GM12878 (cell line): Measurements from ENCODE around the gene CADPS. TPM values are rescaled to one million over a fixed set of nuclear protein-coding genes. Genes with fewer than 3 reads are reported as not detected.

Source experiments
- BCL11A ChIP-seq: IDR thresholded peaks from 2 replicates; pipeline ENCODE4 v1.6.1; 2011; ENCODE audit warnings: low read depth, low read length
- BCLAF1 ChIP-seq: fragments of 450-650 bp; IDR thresholded peaks from 2 replicates; pipeline ENCODE4 v1.6.1; 2017; ENCODE audit warnings: antibody characterized with exemption, mild to moderate bottlenecking, moderate library complexity
- MEF2B ChIP-seq: fragments of 450-650 bp; IDR thresholded peaks from 2 replicates; pipeline ENCODE4 v1.6.1; 2018; ENCODE audit warnings: mild to moderate bottlenecking, moderate library complexity; ENCODE audit not compliant: partially characterized antibody, poor library complexity, severe bottlenecking
- MYC ChIP-seq: IDR thresholded peaks from 2 replicates; pipeline ENCODE4 v1.6.1; 2011; ENCODE audit warnings: mild to moderate bottlenecking, low read length, moderate library complexity, inconsistent platforms; ENCODE audit not compliant: insufficient read depth, insufficient replicate concordance, insufficient read length, severe bottlenecking
- RAD51 ChIP-seq: fragments of 450-650 bp; IDR thresholded peaks from 2 replicates; pipeline ENCODE4 v1.6.1; 2016; ENCODE audit warnings: moderate library complexity, mild to moderate bottlenecking, inconsistent platforms
- STAT3 ChIP-seq: IDR thresholded peaks from 2 replicates; pipeline ENCODE4 v1.6.1; 2011; ENCODE audit warnings: low read depth, low read length, improper control_type of control experiment
- ZNF592 ChIP-seq: fragments of 450-650 bp; IDR thresholded peaks from 2 replicates; pipeline ENCODE4 v1.6.1; 2017; ENCODE audit warnings: mild to moderate bottlenecking, moderate library complexity
- polyA plus RNA-seq, 11 experiments: library from polyadenylated mRNA; depleted of rRNA in 4 of 11; unstranded in 6 of 11; stranded (reverse) in 5 of 11; fragments of >200 nt; fragmentation: Nextera tagmentation in 4 of 11; fragmentation: Illumina TruSeq in 1 of 11; extraction: Ambion mirVana in 4 of 11; extraction: Trizol in 1 of 11; gene quantifications; 1 replicate in 1 of 11; 2 replicates in 10 of 11; pipeline versions ENCODE4 v1.2.1 to v1.2.3, GENCODE V29; 2011 to 2016; ENCODE audit warnings: inconsistent platforms in 2 of 11, missing spikeins in 2 of 11, low read depth in 1 of 11
- total RNA-seq, 4 experiments: library from RNA; depleted of rRNA in 3 of 4; stranded (reverse); fragments of >200 nt in 3 of 4; fragmentation: Illumina TruSeq in 1 of 4; extraction: Trizol in 1 of 4; gene quantifications; 2 replicates each; pipeline versions ENCODE4 v1.2.1 to v1.2.3, GENCODE V29; 2013 to 2021
- TF ChIP-seq, protein P1 (sequence below): IDR thresholded peaks from 2 replicates; pipeline ENCODE4 v1.6.1; 2012; ENCODE audit warnings: low read depth, low read length, improper control_type of control experiment

CADPS gene
- total and polyA plus RNA-seq, 10 of the 15 experiments (the other 5 are each of a cell fraction or from before 2014, with no cell fraction given), result 0.20 TPM; not detected in 9

DNA sequence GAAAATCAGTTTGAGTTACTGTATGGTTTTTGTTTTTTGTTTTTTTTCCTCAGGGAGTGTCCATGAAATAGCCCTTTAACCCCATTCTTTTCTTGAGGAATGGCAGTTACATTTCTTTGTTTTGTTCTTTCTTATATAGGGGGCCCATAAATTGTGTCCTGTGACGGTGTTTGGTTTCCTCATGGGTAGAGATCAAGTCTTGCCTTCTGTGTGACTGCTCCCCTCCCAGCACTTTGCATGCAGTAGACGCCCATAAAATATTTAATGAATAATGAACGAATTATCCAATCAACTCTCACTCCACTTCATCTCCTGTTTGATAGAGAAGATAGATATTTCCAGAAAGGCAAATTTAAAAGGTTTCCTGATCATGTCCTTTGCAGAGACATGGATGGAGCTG lies 78.1 kb downstream of the CADPS start (continued):
- TF ChIP-seq ZNF592, result no peak
- no peak for TF ChIP-seq RAD51
- TF ChIP-seq MYC, result no peak
- TF ChIP-seq STAT3, result no peak
- no peak for TF ChIP-seq BCLAF1
- no peak for TF ChIP-seq MEF2B
- TF ChIP-seq, protein P1, sequence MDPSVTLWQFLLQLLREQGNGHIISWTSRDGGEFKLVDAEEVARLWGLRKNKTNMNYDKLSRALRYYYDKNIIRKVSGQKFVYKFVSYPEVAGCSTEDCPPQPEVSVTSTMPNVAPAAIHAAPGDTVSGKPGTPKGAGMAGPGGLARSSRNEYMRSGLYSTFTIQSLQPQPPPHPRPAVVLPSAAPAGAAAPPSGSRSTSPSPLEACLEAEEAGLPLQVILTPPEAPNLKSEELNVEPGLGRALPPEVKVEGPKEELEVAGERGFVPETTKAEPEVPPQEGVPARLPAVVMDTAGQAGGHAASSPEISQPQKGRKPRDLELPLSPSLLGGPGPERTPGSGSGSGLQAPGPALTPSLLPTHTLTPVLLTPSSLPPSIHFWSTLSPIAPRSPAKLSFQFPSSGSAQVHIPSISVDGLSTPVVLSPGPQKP, result no peak
- no peak for TF ChIP-seq BCL11A
